Activated B cell treated with CpG ODN at 0.5 μM for 24 hours (primary cell): ENCODE data around the gene PTPRT. TPM values are rescaled to one million over a fixed set of nuclear protein-coding genes. Genes with fewer than 3 reads are reported as not detected.

Source experiments
- ATAC-seq: fragments of 200-7000 bp; cut with Tn5 transposase; one replicate; pipeline ENCODE4 v1.10.0; 2021; ENCODE audit warnings: low read depth, mild to moderate bottlenecking, moderate library complexity
- CTCF ChIA-PET: fragments of 350-600 bp; sonication (Branson Sonifier 250); formaldehyde crosslinking; loops from one replicate; lab custom pipeline; 2021; ENCODE audit warnings: antibody characterized with exemption; lab: Charles Lee
- POLR2A ChIA-PET: fragments of 350-600 bp; sonication (Branson Sonifier 250); formaldehyde crosslinking; loops from one replicate; lab custom pipeline; 2021; ENCODE audit warnings: antibody characterized with exemption; lab: Charles Lee
- DNase-seq: peaks from one replicate; pipeline ENCODE4 v3.0.0; 2022
- H3K27ac Mint-ChIP-seq: one replicate; pipeline ENCODE4 v1.8.0; 2020; ENCODE audit warnings: mixed read lengths
- H3K27me3 Mint-ChIP-seq: one replicate; pipeline ENCODE4 v1.8.0; 2021; ENCODE audit warnings: mixed read lengths
- H3K36me3 Mint-ChIP-seq: one replicate; pipeline ENCODE4 v1.8.0; 2021; ENCODE audit warnings: low read depth, mixed read lengths
- H3K4me1 Mint-ChIP-seq: one replicate; pipeline ENCODE4 v1.8.0; 2021; ENCODE audit warnings: mixed read lengths
- H3K4me3 Mint-ChIP-seq: one replicate; pipeline ENCODE4 v1.8.0; 2020; ENCODE audit warnings: mild to moderate bottlenecking, mixed read lengths
- H3K9me3 Mint-ChIP-seq: one replicate; pipeline ENCODE4 v1.8.0; 2020; ENCODE audit warnings: mixed read lengths
- CTCF ChIP-seq: fragments of 200-600 bp; IDR thresholded peaks from one replicate; pipeline ENCODE4 v1.8.0; 2022; ENCODE audit warnings: antibody characterized with exemption, mild to moderate bottlenecking
- intact Hi-C: fragments of 100-400 bp; cut with micrococcal nuclease; formaldehyde crosslinking; loops from one replicate; pipeline ENCODE4 v1.15.1; 2024
- total RNA-seq: library from RNA; stranded (reverse); gene quantifications from 2 replicates; pipeline ENCODE4 v1.2.3, GENCODE V29; 2022

Gene PTPRT
- total RNA-seq, 1 donor from 2014 or later = not detected

GRCh38 chr20:43155366-43156100 is 34.2 kb downstream of the PTPRT start:
- Mint-ChIP-seq H3K27ac (no peak overlapping the region), H3K9me3 (no peaks in the 10 kb centered on the region), H3K4me1 (no peaks in the 10 kb centered on the region), H3K4me3 (no peak overlapping the region), H3K36me3 (no peaks in the 10 kb centered on the region), H3K27me3 (no peaks in the 10 kb centered on the region)
- POLR2A ChIA-PET = no interaction called here
- DNase-seq (no peak), ATAC-seq (no peak)
- intact Hi-C loops = no loop called here
- CTCF ChIA-PET = no interaction called here
- no peak for TF ChIP-seq CTCF

GRCh38 chr20:43151901-43152300 is 37.8 kb downstream of the PTPRT start:
- Mint-ChIP-seq H3K27me3 (no peaks in the 10 kb centered on the region), H3K27ac (no peak overlapping the region), H3K4me3 (no peak overlapping the region), H3K9me3 (no peaks in the 10 kb centered on the region), H3K4me1 (no peaks in the 10 kb centered on the region), H3K36me3 (no peaks in the 10 kb centered on the region)
- CTCF ChIA-PET = no interaction called here
- POLR2A ChIA-PET = no interaction called here
- ATAC-seq (no peak), DNase-seq (no peak)
- TF ChIP-seq CTCF = no peak
- intact Hi-C loops = no loop called here

GRCh38 chr20:43151256-43151655 is 38.5 kb downstream of the PTPRT start:
- CTCF ChIA-PET = no interaction called here
- H3K27ac Mint-ChIP-seq = no peak overlapping the region
- no peaks in the 10 kb centered on the region for H3K9me3 Mint-ChIP-seq
- H3K36me3 Mint-ChIP-seq = no peaks in the 10 kb centered on the region
- intact Hi-C loops = no loop called here
- POLR2A ChIA-PET = no interaction called here
- no peaks in the 10 kb centered on the region for H3K27me3 Mint-ChIP-seq
- DNase-seq = no peak
- no peak for ATAC-seq
- no peak for TF ChIP-seq CTCF
- no peak overlapping the region for H3K4me3 Mint-ChIP-seq
- H3K4me1 Mint-ChIP-seq = no peaks in the 10 kb centered on the region

GRCh38 chr20:43140726-43141125 is 49.0 kb downstream of the PTPRT start:
- ChIA-PET POLR2A (no interaction called here), CTCF (no interaction called here)
- no peak for DNase-seq
- Mint-ChIP-seq H3K9me3 (no peaks in the 10 kb centered on the region), H3K4me1 (no peaks in the 10 kb centered on the region), H3K4me3 (no peak overlapping the region), H3K27ac (no peak overlapping the region), H3K36me3 (no peaks in the 10 kb centered on the region), H3K27me3 (peaks cover 2% of the 10 kb centered on the region)
- no peak for ATAC-seq
- TF ChIP-seq CTCF = no peak
- intact Hi-C loops = no loop called here

- Mint-ChIP-seq H3K27me3 (peaks cover 2% of the 10 kb centered on the region), H3K27ac (no peak overlapping the region), H3K4me3 (no peak overlapping the region), H3K36me3 (no peaks in the 10 kb centered on the region), H3K9me3 (no peaks in the 10 kb centered on the region), H3K4me1 (no peaks in the 10 kb centered on the region)
- no peak for TF ChIP-seq CTCF
- intact Hi-C loops = no loop called here
- no peak for DNase-seq
- ATAC-seq = no peak
- POLR2A ChIA-PET = no interaction called here
- CTCF ChIA-PET = no interaction called here
Observed at GRCh38 chr20:43138061-43138770, 51.5 kb downstream of the PTPRT start.
